HepG2 (cell line): Measurements from ENCODE around the gene SNRNP25. TPM values are rescaled to one million over a fixed set of nuclear protein-coding genes. Genes with fewer than 3 reads are reported as not detected.

ENCODE experiments used
- MAFK ChIP-seq, 2 experiments: IDR thresholded peaks in 1 of 2; conservative IDR thresholded peaks in 1 of 2; 2 replicates each; pipeline ENCODE4 v1.6.1; 2011; ENCODE audit warnings: improper control_type of control experiment in 2 of 2, low read length in 2 of 2
- SKIL ChIP-seq: sonication (generic); formaldehyde crosslinking; IDR thresholded peaks from 2 replicates; pipeline ENCODE4 v1.8.0; 2022; ENCODE audit warnings: missing genetic modification reagents, mild to moderate bottlenecking, moderate library complexity, borderline replicate concordance
- SP5 ChIP-seq: IDR thresholded peaks from 2 replicates; pipeline ENCODE4 v1.6.1; 2016; ENCODE audit warnings: low read depth, borderline replicate concordance
- ZBTB33 ChIP-seq: sonication (generic); formaldehyde crosslinking; IDR thresholded peaks from 2 replicates; pipeline ENCODE4 v1.4.0; 2020; ENCODE audit warnings: missing genetic modification reagents
- ZIK1 ChIP-seq: sonication (generic); formaldehyde crosslinking; IDR thresholded peaks from 2 replicates; pipeline ENCODE4 v1.5.0; 2020; ENCODE audit warnings: mild to moderate bottlenecking, low read depth, missing genetic modification reagents, borderline replicate concordance
- ZNF691 ChIP-seq: sonication (generic); formaldehyde crosslinking; IDR thresholded peaks from 2 replicates; pipeline ENCODE4 v1.4.0; 2020; ENCODE audit warnings: missing genetic modification reagents, low read depth, mild to moderate bottlenecking, borderline replicate concordance
- ZSCAN12 ChIP-seq: sonication (generic); formaldehyde crosslinking; IDR thresholded peaks from 2 replicates; pipeline ENCODE4 v1.9.0; 2021; ENCODE audit warnings: mild to moderate bottlenecking, missing genetic modification reagents
- polyA plus RNA-seq, 8 experiments: library from polyadenylated mRNA; depleted of rRNA in 3 of 8; stranded (reverse) in 7 of 8; unstranded in 1 of 8; fragments of >200 nt; fragmentation: Illumina TruSeq in 4 of 8; extraction: Trizol in 4 of 8; gene quantifications; 2 replicates each; pipeline versions ENCODE4 v1.2.1 to v1.2.3, GENCODE V29; 2011 to 2016; ENCODE audit warnings: low read depth in 4 of 8, missing spikeins in 1 of 8, mixed read lengths in 1 of 8; ENCODE audit not compliant: insufficient read depth in 1 of 8
- total RNA-seq, 5 experiments: library from RNA; depleted of rRNA; stranded (reverse); fragments of >200 nt; fragmentation: Illumina TruSeq; extraction: Trizol; gene quantifications; 2 replicates each; pipeline ENCODE4 v1.2.3, GENCODE V29; 2016; ENCODE audit warnings: low read depth in 1 of 5

Gene SNRNP25
- total and polyA plus RNA-seq, 2 of the 13 experiments (the other 11 are each of a cell fraction or from before 2014, with no cell fraction given): 34.1 to 97.4 TPM

GRCh38 chr16:94918-95265, 41.3 kb downstream of the SNRNP25 start (continued):
- TF ChIP-seq SKIL (CRISPR knock-in tag) (no peak), MAFK (conservative IDR thresholded peaks at IDR 0.05 in 1 of 2, IDR thresholded peaks at IDR 0.05 in 1 of 2; ENCODE audit: low read length in 2 of 2) (no peak), ZIK1 (CRISPR knock-in tag) (no peak), ZSCAN12 (CRISPR knock-in tag) (no peak), ZBTB33 (CRISPR knock-in tag) (no peak), SP5 (CRISPR knock-in tag) (no peak), ZNF691 (CRISPR knock-in tag) (no peak)
